ENCODE measurements around the gene FOXP4. TPM values are rescaled to one million over a fixed set of nuclear protein-coding genes. Genes with fewer than 3 reads are reported as not detected.

Gene FOXP4
- total RNA-seq, 4 donors from 2014 or later = 12.6 to 42.4 (median 23.7) TPM

DNA sequence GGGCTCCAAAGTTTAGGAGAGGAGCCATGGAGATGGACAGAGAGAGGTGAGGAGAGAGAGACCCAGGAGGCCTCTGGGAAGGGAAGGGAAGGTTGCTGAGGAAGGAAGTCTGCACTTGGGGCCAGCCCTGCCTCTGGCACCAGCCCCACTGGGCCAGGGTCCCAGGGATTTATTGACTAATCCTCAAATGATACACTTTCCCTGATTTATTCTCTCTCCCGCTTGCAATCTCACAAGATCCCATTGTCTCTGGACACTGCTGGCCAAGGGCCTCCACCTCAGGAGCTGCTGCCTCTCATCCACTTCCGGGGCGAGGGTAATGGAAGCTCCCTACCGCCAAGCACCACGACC, 43.6 kb upstream of the FOXP4 start:
- TF ChIP-seq POLR2A (IDR thresholded peaks at IDR 0.05) = no peak
- TF ChIP-seq, protein P1, sequence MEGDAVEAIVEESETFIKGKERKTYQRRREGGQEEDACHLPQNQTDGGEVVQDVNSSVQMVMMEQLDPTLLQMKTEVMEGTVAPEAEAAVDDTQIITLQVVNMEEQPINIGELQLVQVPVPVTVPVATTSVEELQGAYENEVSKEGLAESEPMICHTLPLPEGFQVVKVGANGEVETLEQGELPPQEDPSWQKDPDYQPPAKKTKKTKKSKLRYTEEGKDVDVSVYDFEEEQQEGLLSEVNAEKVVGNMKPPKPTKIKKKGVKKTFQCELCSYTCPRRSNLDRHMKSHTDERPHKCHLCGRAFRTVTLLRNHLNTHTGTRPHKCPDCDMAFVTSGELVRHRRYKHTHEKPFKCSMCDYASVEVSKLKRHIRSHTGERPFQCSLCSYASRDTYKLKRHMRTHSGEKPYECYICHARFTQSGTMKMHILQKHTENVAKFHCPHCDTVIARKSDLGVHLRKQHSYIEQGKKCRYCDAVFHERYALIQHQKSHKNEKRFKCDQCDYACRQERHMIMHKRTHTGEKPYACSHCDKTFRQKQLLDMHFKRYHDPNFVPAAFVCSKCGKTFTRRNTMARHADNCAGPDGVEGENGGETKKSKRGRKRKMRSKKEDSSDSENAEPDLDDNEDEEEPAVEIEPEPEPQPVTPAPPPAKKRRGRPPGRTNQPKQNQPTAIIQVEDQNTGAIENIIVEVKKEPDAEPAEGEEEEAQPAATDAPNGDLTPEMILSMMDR (IDR thresholded peaks at IDR 0.05) = no peak
- no peak overlapping the region for H3K4me3 ChIP-seq (replicated peaks in 1 of 3)
- peaks cover 18 to 26% of the 10 kb centered on the region in 2 donors for H3K4me1 ChIP-seq
- H3K36me3 ChIP-seq = no peaks in the 10 kb centered on the region
- DNase-seq = no peak
- intact Hi-C loops (cut with DNase I) = no loop called here
- no peaks in the 10 kb centered on the region for H3K9me3 ChIP-seq
- 50 to 55% methylated on average over 5 of the region's 5 CpGs for WGBS, 2 donors
- H3K27ac ChIP-seq = peak overlapping the region; percentile 24 to 92 (median 31)
- no peaks in the 10 kb centered on the region for H3K27me3 ChIP-seq

DNA sequence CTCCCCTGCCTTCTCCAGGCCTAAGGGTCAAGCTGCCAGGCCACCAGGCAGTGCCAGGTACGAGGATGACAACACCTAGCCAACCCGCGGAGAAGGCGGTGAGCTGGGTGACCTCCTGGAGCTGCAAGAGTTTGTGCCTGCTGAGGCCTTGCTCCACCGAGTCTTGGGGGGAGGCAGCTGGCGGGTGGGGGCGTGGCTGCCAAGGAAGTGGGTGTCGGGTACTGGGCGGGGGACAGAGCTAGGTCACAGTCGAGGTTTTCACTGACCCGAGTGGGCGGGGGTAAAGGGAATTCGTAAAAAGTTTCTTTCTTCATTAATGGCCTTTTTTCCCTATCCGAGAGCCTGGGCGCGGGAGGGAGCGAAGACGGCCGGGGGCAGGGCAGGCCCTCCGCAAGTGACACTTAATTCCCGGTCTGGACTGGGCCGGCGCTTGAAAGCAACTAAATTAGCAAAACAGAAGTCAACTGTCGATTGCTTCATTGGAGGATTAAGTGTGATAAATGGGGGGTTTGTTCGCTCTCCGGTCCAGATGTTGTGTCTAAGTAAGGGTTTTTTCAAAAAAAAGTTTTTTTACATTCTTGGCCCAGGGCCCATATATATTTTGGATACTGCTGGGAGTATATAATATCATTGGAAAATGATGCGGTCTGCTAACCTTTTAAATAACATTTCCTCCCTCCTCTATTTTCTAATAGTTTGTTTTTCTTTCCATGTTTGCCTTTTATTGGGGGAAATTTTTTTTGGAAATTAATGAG, 43.1 kb upstream of the FOXP4 start:
- no peaks in the 10 kb centered on the region for H3K27me3 ChIP-seq
- DNase-seq = peak; percentile 84 to 85
- intact Hi-C loops (cut with DNase I) = no loop called here
- H3K4me3 ChIP-seq (replicated peaks in 1 of 3) = no peak overlapping the region
- peak in 1 of 2 donors; percentile 40 for TF ChIP-seq POLR2A (IDR thresholded peaks at IDR 0.05)
- TF ChIP-seq, protein P1 (IDR thresholded peaks at IDR 0.05) = peak in 1 of 6 experiments; percentile 8
- H3K4me1 ChIP-seq = peaks cover 18 to 26% of the 10 kb centered on the region in 2 donors
- H3K27ac ChIP-seq = peak overlapping the region; percentile 24 to 92 (median 31)
- WGBS, 2 donors = 20 to 22% methylated on average over 24 to 27 of the region's 27 CpGs
- H3K9me3 ChIP-seq = no peaks in the 10 kb centered on the region
- no peaks in the 10 kb centered on the region for H3K36me3 ChIP-seq

DNA sequence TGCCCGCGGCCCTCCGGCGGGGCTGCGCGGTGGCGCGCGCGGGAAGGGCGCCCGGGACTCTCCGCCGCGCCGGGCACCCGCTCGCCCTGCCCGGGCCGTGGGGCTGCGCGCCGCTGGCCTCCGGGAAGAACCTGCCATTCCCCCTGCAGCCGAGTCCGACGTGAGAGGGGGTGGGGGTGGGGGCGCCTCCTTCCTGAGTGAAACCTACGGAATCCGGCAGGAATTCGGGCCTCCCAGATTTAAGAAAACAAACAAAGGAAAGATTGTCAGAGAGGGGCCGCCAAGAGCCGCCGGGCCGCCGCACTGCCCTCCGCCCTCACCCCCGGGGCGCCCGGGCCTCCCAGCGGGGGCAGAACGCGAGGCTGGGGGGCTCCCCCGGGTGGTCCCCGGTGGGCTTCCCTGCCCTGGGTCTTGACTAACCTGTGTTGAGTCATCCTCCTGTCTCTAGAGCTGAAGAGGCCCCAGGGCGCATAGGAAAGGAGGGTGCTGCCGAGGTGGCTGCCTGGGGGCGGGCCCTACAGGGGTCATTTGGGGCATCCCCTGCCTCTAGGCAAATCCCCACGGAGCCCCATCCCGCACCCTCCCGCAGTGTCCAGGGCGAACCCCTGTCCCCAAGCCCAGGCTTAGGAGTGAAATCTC, 42.2 kb upstream of the FOXP4 start:
- H3K4me3 ChIP-seq (replicated peaks in 1 of 3) = peak overlapping the region in 1 of 3 donors; percentile 30
- intact Hi-C loops (cut with DNase I) = no loop called here
- no peaks in the 10 kb centered on the region for H3K36me3 ChIP-seq
- no peaks in the 10 kb centered on the region for H3K27me3 ChIP-seq
- H3K4me1 ChIP-seq = peaks cover 18 to 26% of the 10 kb centered on the region in 2 donors
- peak; percentile 71 to 74 for DNase-seq
- peak in 1 of 2 donors; percentile 43 for TF ChIP-seq POLR2A (IDR thresholded peaks at IDR 0.05)
- TF ChIP-seq, protein P1 (IDR thresholded peaks at IDR 0.05) = no peak
- peak overlapping the region; percentile 72 to 92 (median 87) for H3K27ac ChIP-seq
- H3K9me3 ChIP-seq = no peaks in the 10 kb centered on the region
- 3 to 4% methylated on average over 38 to 41 of the region's 52 CpGs for WGBS, 2 donors

DNA sequence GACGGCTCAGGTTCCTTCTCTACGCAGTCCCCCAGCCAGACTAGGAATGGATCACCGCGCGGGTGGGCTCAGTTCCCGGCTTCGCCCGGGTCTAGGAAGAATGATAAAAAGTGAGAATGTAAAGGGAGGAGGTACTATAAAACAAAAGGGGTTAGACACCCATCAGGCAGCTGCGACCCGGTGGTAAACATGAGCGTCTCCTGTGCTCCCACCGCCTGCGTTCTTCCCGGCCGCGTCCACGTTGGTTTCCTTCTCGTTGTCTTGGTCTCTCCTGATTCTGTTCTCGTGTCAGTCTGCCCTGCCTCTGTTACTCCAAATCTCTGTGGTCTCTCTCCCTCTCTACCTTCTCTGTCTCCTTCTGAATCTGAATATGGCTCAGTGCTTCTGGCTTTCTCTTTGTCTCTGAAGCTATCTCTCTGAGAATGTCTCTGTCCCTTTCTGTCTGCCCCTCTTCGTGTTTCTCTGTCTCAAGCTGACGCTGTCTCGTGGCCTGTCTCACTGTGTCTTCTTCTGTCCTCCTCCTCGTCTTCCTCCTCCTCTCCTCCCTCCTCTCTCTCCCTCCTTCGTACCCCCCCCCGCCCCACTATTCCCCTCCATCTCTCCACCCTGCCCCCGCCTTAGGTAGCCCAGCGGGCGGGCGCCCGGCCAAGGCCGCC, 41.6 kb upstream of the FOXP4 start:
- intact Hi-C loops (cut with DNase I) = loop anchor here (5.0 kb wide), 1 partner anchor 43 kb away; the partner anchor contains the start of gene FOXP4
- WGBS, 2 donors = 27 to 33% methylated on average over 31 of the region's 31 CpGs

More for the DNA sequence above, 41.6 kb upstream of the FOXP4 start:
- peak in 1 of 2 donors; percentile 9 for DNase-seq
- Histone ChIP-seq H3K4me3 (replicated peaks in 1 of 3) (peak overlapping the region in 1 of 3 donors; percentile 30), H3K36me3 (no peaks in the 10 kb centered on the region), H3K4me1 (peaks cover 18 to 26% of the 10 kb centered on the region in 2 donors), H3K9me3 (no peaks in the 10 kb centered on the region), H3K27ac (peak overlapping the region; percentile 72 to 92 (median 87)), H3K27me3 (no peaks in the 10 kb centered on the region)
- no peak for TF ChIP-seq POLR2A (IDR thresholded peaks at IDR 0.05)
- TF ChIP-seq, protein P1 (IDR thresholded peaks at IDR 0.05) = no peak

Measured in thyroid gland (tissue), 4 donors.